GM12891 (cell line): ENCODE data around the gene IDH3B.

ENCODE experiments used
- POLR2A ChIP-seq: IDR thresholded peaks from 2 replicates; pipeline ENCODE4 v1.6.1; 2011; ENCODE audit warnings: low read depth, low read length, control low read depth
- POLR2AphosphoS5 ChIP-seq: IDR thresholded peaks from 2 replicates; pipeline ENCODE4 v1.6.1; 2011; ENCODE audit warnings: low read depth, low read length, control low read depth
- POU2F2 ChIP-seq: IDR thresholded peaks from 2 replicates; pipeline ENCODE4 v1.6.1; 2011; ENCODE audit warnings: low read depth, mild to moderate bottlenecking, control low read depth, low read length, moderate library complexity
- SPI1 ChIP-seq: IDR thresholded peaks from 2 replicates; pipeline ENCODE4 v1.6.1; 2011; ENCODE audit warnings: low read depth, low read length, control low read depth
- TAF1 ChIP-seq: IDR thresholded peaks from 2 replicates; pipeline ENCODE4 v1.6.1; 2011; ENCODE audit warnings: low read depth, low read length, control low read depth

GRCh38 chr20:2690718-2691117 is 26.7 kb upstream of the IDH3B start:
- no peak for TF ChIP-seq TAF1
- TF ChIP-seq POLR2A = no peak
- no peak for TF ChIP-seq POLR2AphosphoS5
- TF ChIP-seq SPI1 = no peak
- no peak for TF ChIP-seq POU2F2
